Keratinocyte (primary cell): ENCODE data around the gene NT5M.

Source experiments
- EZH2 ChIP-seq: IDR thresholded peaks from one replicate; pipeline ENCODE4 v1.6.1; 2012; ENCODE audit warnings: inconsistent platforms, mild to moderate bottlenecking, low read length, moderate library complexity
- TF ChIP-seq, protein P1 (sequence below), 3 experiments: IDR thresholded peaks in 1 of 3; conservative IDR thresholded peaks in 1 of 3; optimal IDR thresholded peaks in 1 of 3; 2 replicates in 2 of 3; 3 replicates in 1 of 3; pipeline versions ENCODE3 to v1.5.1; 2011; ENCODE audit warnings: low read length in 3 of 3, mild to moderate bottlenecking in 3 of 3, moderate library complexity in 2 of 3, control low read depth in 1 of 3, inconsistent platforms in 1 of 3; ENCODE audit not compliant: insufficient read depth in 2 of 3; ENCODE audit errors: extremely low read depth in 1 of 3

DNA sequence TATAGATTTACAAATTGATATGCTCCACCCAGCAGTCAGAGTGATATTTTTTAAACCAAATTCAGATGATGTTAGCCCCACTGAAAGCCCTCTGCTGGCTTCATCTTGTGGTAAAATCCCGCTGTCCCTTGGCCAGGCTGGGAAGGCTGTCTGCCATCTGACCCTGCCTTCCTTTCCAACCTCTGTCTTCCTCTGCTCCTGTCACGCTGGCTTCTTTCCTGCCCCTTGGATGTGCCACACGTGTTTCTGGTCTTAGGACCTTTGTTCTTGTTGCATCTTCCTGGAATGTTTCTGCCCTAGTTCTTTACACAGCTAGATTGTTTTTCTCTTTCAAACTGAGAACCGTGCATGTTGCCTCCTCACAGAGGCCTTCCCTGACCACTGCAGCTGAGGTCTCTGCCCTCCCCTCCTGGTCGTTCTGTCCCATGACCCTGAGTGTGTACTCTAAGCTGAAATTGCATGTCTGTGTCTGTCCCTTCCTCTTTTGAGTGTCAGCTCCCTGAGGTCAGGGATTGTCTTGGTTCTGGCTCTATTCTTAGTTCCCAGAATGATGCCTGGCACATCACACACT is 11.4 kb downstream of the NT5M start:
- TF ChIP-seq, protein P1, sequence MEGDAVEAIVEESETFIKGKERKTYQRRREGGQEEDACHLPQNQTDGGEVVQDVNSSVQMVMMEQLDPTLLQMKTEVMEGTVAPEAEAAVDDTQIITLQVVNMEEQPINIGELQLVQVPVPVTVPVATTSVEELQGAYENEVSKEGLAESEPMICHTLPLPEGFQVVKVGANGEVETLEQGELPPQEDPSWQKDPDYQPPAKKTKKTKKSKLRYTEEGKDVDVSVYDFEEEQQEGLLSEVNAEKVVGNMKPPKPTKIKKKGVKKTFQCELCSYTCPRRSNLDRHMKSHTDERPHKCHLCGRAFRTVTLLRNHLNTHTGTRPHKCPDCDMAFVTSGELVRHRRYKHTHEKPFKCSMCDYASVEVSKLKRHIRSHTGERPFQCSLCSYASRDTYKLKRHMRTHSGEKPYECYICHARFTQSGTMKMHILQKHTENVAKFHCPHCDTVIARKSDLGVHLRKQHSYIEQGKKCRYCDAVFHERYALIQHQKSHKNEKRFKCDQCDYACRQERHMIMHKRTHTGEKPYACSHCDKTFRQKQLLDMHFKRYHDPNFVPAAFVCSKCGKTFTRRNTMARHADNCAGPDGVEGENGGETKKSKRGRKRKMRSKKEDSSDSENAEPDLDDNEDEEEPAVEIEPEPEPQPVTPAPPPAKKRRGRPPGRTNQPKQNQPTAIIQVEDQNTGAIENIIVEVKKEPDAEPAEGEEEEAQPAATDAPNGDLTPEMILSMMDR (optimal IDR thresholded peaks at IDR 0.05 in 1 of 3, IDR thresholded peaks at IDR 0.05 in 1 of 3, conservative IDR thresholded peaks at IDR 0.05 in 1 of 3; ENCODE audit: extremely low read depth in 1 of 3, insufficient read depth in 2 of 3, low read length in 3 of 3) = no peak
- TF ChIP-seq EZH2 = no peak
